NB4 (cell line): ENCODE data around the gene PCCA.

Source experiments
- CTCF ChIP-seq: IDR thresholded peaks from one replicate; pipeline ENCODE4 v1.5.1; 2012; ENCODE audit warnings: low read depth, low read length
- MYC ChIP-seq: IDR thresholded peaks from 2 replicates; pipeline ENCODE4 v1.6.1; 2011; ENCODE audit warnings: low read depth, low read length
- POLR2A ChIP-seq: IDR thresholded peaks from 2 replicates; pipeline ENCODE4 v1.6.1; 2011; ENCODE audit warnings: mild to moderate bottlenecking; ENCODE audit not compliant: insufficient read length; ENCODE audit errors: extremely low read depth

- TF ChIP-seq CTCF, result no peak
- TF ChIP-seq POLR2A, result no peak
- no peak for TF ChIP-seq MYC
These were observed 209.8 kb downstream of the PCCA start for GRCh38 chr13:100298691-100299090.
